Left lung (tissue), 10 donors: ENCODE measurements around the gene HIBCH. TPM values are rescaled to one million over a fixed set of nuclear protein-coding genes. Genes with fewer than 3 reads are reported as not detected.
A peak's percentile ranks its signal among the peaks of the same experiment; 100 is the strongest.

Experiments
- ATAC-seq: fragments of 200-7000 bp; cut with Tn5 transposase; one replicate; pipeline ENCODE4 v1.9.1; 2020; ENCODE audit warnings: moderate library complexity
- DNase-seq, 4 donors: peaks; one replicate each; pipeline ENCODE4 v3.0.0-alpha.2; 2013 to 2020
- H3K27ac ChIP-seq, 2 donors: fragments of 200-600 bp; sonication (generic) in 1 of 2; one replicate each; pipeline versions ENCODE4 v1.5.0 to v1.8.0; 2020 to 2021
- H3K27me3 ChIP-seq, 2 donors: fragments of 200-600 bp; sonication (generic) in 1 of 2; one replicate each; pipeline versions ENCODE4 v1.5.0 to v1.8.0; 2020 to 2021
- H3K36me3 ChIP-seq, 2 donors: fragments of 200-600 bp; sonication (generic) in 1 of 2; one replicate each; pipeline versions ENCODE4 v1.5.0 to v1.8.0; 2020 to 2021
- H3K4me1 ChIP-seq, 2 donors: fragments of 200-600 bp; one replicate each; pipeline ENCODE4 v1.8.0; 2021
- H3K4me3 ChIP-seq, 2 donors: fragments of 200-600 bp; sonication (generic) in 1 of 2; one replicate each; pipeline versions ENCODE4 v1.5.0 to v1.8.0; 2020 to 2021; ENCODE audit warnings: mild to moderate bottlenecking in 1 of 2
- H3K9me3 ChIP-seq, 2 donors: fragments of 200-600 bp; sonication (generic) in 1 of 2; one replicate each; pipeline versions ENCODE4 v1.5.0 to v1.8.0; 2020 to 2021
- CTCF ChIP-seq, 2 donors: fragments of 200-600 bp; sonication (generic) in 1 of 2; IDR thresholded peaks; one replicate each; pipeline versions ENCODE4 v1.5.0 to v1.8.0; 2021; ENCODE audit warnings: antibody characterized with exemption in 2 of 2
- intact Hi-C, 2 donors: fragments of 100-400 bp; cut with DNase I; formaldehyde crosslinking; loops; one replicate each; pipeline versions ENCODE4 v1.11.2 to v1.14.2; 2022
- polyA plus RNA-seq, 6 donors: library from polyadenylated mRNA; unstranded; fragments of 120-200 nt; gene quantifications; one replicate each; pipeline ENCODE4 v1.2.1, GENCODE V29; 2013; ENCODE audit not compliant: insufficient read length in 6 of 6
- total RNA-seq, 2 donors: library from RNA; stranded (reverse); fragmentation: NEBNext Ultra II Directional; extraction: Animal tissue kit (Norgen Biotek cat#: 25700); gene quantifications; one replicate each; pipeline ENCODE4 v1.2.1, GENCODE V29; 2021
- donor health status: DM: no; HTN: yes; CAD: no.
- donor health status: DM: no; HTN: no; CAD: no.

Gene HIBCH
- total and polyA plus RNA-seq, 8 donors, result 31.8 to 86.8 (median 71.9) TPM

GRCh38 chr2:190180313-190181122 is 139.1 kb downstream of the HIBCH start:
- peak overlapping the region; percentile 52 to 56 for H3K4me3 ChIP-seq
- ATAC-seq (peak; percentile 94), DNase-seq (peak; percentile 33 to 85 (median 53))
- H3K4me1 ChIP-seq, result peaks cover 5 to 15% of the 10 kb centered on the region in 2 donors
- no peaks in the 10 kb centered on the region for H3K9me3 ChIP-seq
- intact Hi-C loops, result no loop called here
- H3K27ac ChIP-seq, result peak overlapping the region in 1 of 2 donors; percentile 11
- H3K27me3 ChIP-seq, result peaks cover 0 to 16% of the 10 kb centered on the region in 2 donors
- no peaks in the 10 kb centered on the region for H3K36me3 ChIP-seq
- peak; percentile 2 to 38 for TF ChIP-seq CTCF (IDR thresholded peaks at IDR 0.05)

DNA sequence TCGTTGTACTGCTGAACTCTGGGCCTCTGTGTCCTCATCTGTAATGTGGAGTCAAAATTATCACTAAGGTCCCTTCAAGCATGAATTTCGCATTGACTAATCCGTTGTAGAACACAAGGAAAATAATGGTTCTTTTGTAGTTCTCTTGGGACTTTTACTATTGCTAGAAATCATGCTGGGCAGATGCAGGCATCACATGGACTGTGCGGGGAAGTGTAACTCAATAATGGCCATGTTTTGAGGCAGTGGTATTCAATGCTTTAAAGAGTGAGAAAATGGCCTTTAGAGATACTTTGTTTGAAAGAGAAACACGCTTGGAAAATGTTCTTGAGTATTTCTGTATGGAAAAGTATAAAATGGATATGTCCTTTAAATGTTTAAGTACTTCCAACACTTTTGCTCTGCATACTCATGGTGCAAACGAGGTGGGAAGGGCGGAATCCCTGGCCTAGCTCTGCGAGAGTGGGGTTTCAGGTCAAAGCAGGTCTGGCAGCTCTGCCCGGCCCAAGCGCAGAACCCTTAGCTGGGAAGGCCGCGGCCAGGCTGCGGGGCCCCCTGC is 139.8 kb downstream of the HIBCH start:
- no peak for ATAC-seq
- DNase-seq, result no peak
- H3K4me1 ChIP-seq, result peaks cover 5 to 15% of the 10 kb centered on the region in 2 donors
- no peak overlapping the region for H3K27ac ChIP-seq
- peaks cover 0 to 16% of the 10 kb centered on the region in 2 donors for H3K27me3 ChIP-seq
- peak in 1 of 2 donors; percentile 32 for TF ChIP-seq CTCF (IDR thresholded peaks at IDR 0.05)
- H3K9me3 ChIP-seq, result no peaks in the 10 kb centered on the region
- intact Hi-C loops, result loop anchor here in 1 of 2 donors (10.0 kb wide), 1 partner anchor 85 kb away; no protein-coding TSS in a partner anchor
- H3K4me3 ChIP-seq, result peak overlapping the region; percentile 52 to 56
- H3K36me3 ChIP-seq, result no peaks in the 10 kb centered on the region

DNA sequence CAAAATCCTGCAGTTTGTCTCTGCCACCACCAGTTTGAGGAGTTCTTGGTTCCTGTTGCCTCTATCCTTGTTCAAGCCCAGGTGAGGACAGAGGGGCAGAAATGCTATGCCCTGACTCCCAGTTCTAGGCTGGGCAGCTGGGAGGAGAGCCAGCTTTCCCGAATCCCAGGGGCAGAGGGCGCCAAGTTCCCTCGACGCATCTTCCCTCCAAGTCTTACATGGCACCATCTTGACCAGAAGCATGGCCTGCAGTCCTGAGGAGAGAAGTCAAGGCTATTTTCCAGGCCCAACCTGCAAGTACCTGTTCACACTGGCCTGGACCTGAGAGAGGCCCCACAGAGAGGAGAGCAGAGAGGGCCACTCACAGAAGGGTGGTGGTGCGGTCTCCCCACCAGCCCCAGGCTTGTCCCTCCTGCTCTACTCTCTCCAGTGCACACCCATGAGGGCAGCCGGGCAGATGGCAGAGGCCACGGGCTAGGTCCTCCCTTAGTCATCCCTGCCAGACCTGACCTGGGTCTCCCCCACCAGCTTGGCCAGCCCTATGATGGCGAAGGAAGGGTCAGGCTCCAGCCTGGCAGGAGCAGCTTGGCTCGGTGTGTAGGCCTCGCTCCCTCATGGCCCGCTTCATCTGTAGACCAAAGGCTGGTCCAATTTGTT is 141.4 kb downstream of the HIBCH start:
- intact Hi-C loops, result loop anchor here in 1 of 2 donors (10.0 kb wide), 1 partner anchor 83 kb away; no protein-coding TSS in a partner anchor
- H3K27me3 ChIP-seq, result peaks cover 0 to 16% of the 10 kb centered on the region in 2 donors
- peaks cover 5 to 15% of the 10 kb centered on the region in 2 donors for H3K4me1 ChIP-seq
- DNase-seq, result no peak
- H3K36me3 ChIP-seq, result no peaks in the 10 kb centered on the region
- no peaks in the 10 kb centered on the region for H3K9me3 ChIP-seq
- no peak overlapping the region for H3K4me3 ChIP-seq
- ATAC-seq, result no peak
- TF ChIP-seq CTCF (IDR thresholded peaks at IDR 0.05), result no peak
- H3K27ac ChIP-seq, result no peak overlapping the region

- Histone ChIP-seq H3K36me3 (no peaks in the 10 kb centered on the region), H3K27ac (no peak overlapping the region), H3K4me3 (no peak overlapping the region), H3K4me1 (peaks cover 5 to 15% of the 10 kb centered on the region in 2 donors), H3K9me3 (no peaks in the 10 kb centered on the region), H3K27me3 (peaks cover 0 to 16% of the 10 kb centered on the region in 2 donors)
- DNase-seq (no peak), ATAC-seq (no peak)
- no peak for TF ChIP-seq CTCF (IDR thresholded peaks at IDR 0.05)
- intact Hi-C loops, result loop anchor here in 1 of 2 donors (10.0 kb wide), 1 partner anchor 83 kb away; no protein-coding TSS in a partner anchor
These were observed 142.2 kb downstream of the HIBCH start for GRCh38 chr2:190177249-190178040.
